Measurements from ENCODE around the gene HSPB9. TPM values are rescaled to one million over a fixed set of nuclear protein-coding genes. Genes with fewer than 3 reads are reported as not detected.

The HSPB9 gene
- total and polyA plus RNA-seq, 2 donors (not counting 3 experiments of a cell fraction or from before 2014, with no cell fraction given), result not detected

GRCh38 chr17:42103221-42103954, 19.2 kb upstream of the HSPB9 start:
- CTCF ChIA-PET, result interaction anchor here (0.7 to 2.2 kb wide), 5 partner anchors 12 to 140 kb away, joined by 3 to 6 read pairs (median 5); no protein-coding TSS in a partner anchor
- intact Hi-C loops (cut with micrococcal nuclease), result no loop called here

More at GRCh38 chr17:42103221-42103954, 19.2 kb upstream of the HSPB9 start:
- Histone ChIP-seq H3K4me2 (ENCODE audit: insufficient read depth, low read length) (no peak overlapping the region), H2AFZ (ENCODE audit: low read depth, low read length) (no peak overlapping the region), H3K4me3 (replicated peaks in 1 of 3; ENCODE audit: insufficient read depth in 1 of 3, low read depth in 1 of 3, low read length in 3 of 3) (no peak overlapping the region), H3K9ac (replicated peaks; ENCODE audit: extremely low read depth, insufficient read depth, low read length) (no peak overlapping the region), H4K20me1 (replicated peaks; ENCODE audit: control insufficient read depth, extremely low read depth, insufficient read depth, low read length) (no peaks in the 10 kb centered on the region), H3K27me3 (ENCODE audit: control insufficient read depth in 2 of 2, insufficient read depth in 2 of 2, low read length in 2 of 2) (no peaks in the 10 kb centered on the region), H3K79me2 (ENCODE audit: control insufficient read depth, insufficient read depth, low read length) (no peaks in the 10 kb centered on the region), H3K27ac (ENCODE audit: insufficient read depth, low read depth, low read length) (no peak overlapping the region), H3K9me3 (replicated peaks; ENCODE audit: control insufficient read depth, insufficient read depth, low read length) (no peaks in the 10 kb centered on the region), H3K9me1 (replicated peaks; ENCODE audit: control insufficient read depth, extremely low read depth, insufficient read depth, low read length) (no peaks in the 10 kb centered on the region), H3K36me3 (ENCODE audit: control insufficient read depth in 2 of 2, extremely low read depth in 1 of 2, insufficient read depth in 2 of 2, low read length in 2 of 2) (no peaks in the 10 kb centered on the region), H3K4me1 (ENCODE audit: control insufficient read depth, extremely low read depth, insufficient read depth, low read length) (peaks cover 2% of the 10 kb centered on the region)
- no peak for DNase-seq (ENCODE audit: low read depth, low spot score)
- dilution Hi-C loops (cut with MboI; ENCODE audit: extremely low pct_ligation_motif_present, low sequenced_read_pairs), result loop anchor here (25.0 kb wide), 1 partner anchor 141 kb away; the partner anchor contains the start of gene CNP
- POLR2A ChIA-PET, result interaction anchor here (0.6 to 1.0 kb wide), 2 partner anchors 9 to 145 kb away, joined by 3 to 4 read pairs; partner anchors contain the start of gene DHX58
- BruUV-seq (replicated peaks), result no TSS peak
- no peak for TF ChIP-seq CTCF (IDR thresholded peaks at IDR 0.05; ENCODE audit: extremely low read depth in 1 of 2, insufficient read depth in 1 of 2, low read depth in 1 of 2, low read length in 2 of 2)
- no peak for TF ChIP-seq POLR2A (IDR thresholded peaks at IDR 0.05; ENCODE audit: low read depth, low read length)
- TF ChIP-seq MAX (IDR thresholded peaks at IDR 0.05; ENCODE audit: insufficient read depth, insufficient read length), result no peak
- TF ChIP-seq GATA2 (IDR thresholded peaks at IDR 0.05; ENCODE audit: insufficient read depth, insufficient read length, low read depth, low read length), result no peak
- no peak for TF ChIP-seq MYC (IDR thresholded peaks at IDR 0.05; ENCODE audit: low read depth, low read length)
- TF ChIP-seq POLR2AphosphoS5 (IDR thresholded peaks at IDR 0.05; ENCODE audit: insufficient read depth, low read depth, low read length), result no peak
- TF ChIP-seq FOS (IDR thresholded peaks at IDR 0.05; ENCODE audit: borderline replicate concordance, insufficient read depth, low read length), result no peak
- TF ChIP-seq EZH2 (IDR thresholded peaks at IDR 0.05; ENCODE audit: borderline replicate concordance, low read depth, low read length, severe bottlenecking), result no peak
- no peak for TF ChIP-seq JUN (IDR thresholded peaks at IDR 0.05; ENCODE audit: borderline replicate concordance, insufficient read depth, insufficient read length, low read depth)
- FAIRE-seq, result no peak
